HL-60 (cell line): ENCODE measurements around the gene ALPG.

ENCODE experiments used
- CTCF ChIP-seq: IDR thresholded peaks from one replicate; pipeline ENCODE4 v1.5.1; 2011; ENCODE audit warnings: low read length, control low read depth, inconsistent platforms; ENCODE audit not compliant: insufficient read depth
- GABPA ChIP-seq: IDR thresholded peaks from 2 replicates; pipeline ENCODE4 v1.6.1; 2012; ENCODE audit warnings: low read depth
- POLR2AphosphoS5 ChIP-seq: IDR thresholded peaks from 2 replicates; pipeline ENCODE4 v1.6.1; 2012; ENCODE audit warnings: low read depth
- REST ChIP-seq: IDR thresholded peaks from 2 replicates; pipeline ENCODE4 v1.6.1; 2012; ENCODE audit warnings: low read depth; ENCODE audit not compliant: insufficient replicate concordance

GRCh38 chr2:232382331-232383225, 24.1 kb upstream of the ALPG start:
- no peak for TF ChIP-seq CTCF
- TF ChIP-seq REST = no peak
- no peak for TF ChIP-seq POLR2AphosphoS5
- TF ChIP-seq GABPA = no peak
